H1 (cell line): ENCODE data around the gene ABHD10. TPM values are rescaled to one million over a fixed set of nuclear protein-coding genes. Genes with fewer than 3 reads are reported as not detected.

Experiments
- CTBP2 ChIP-seq: IDR thresholded peaks from 2 replicates; pipeline ENCODE4 v1.7.0; 2011; ENCODE audit warnings: borderline replicate concordance, mild to moderate bottlenecking, moderate library complexity, mixed read lengths, low read length; ENCODE audit not compliant: insufficient read depth, insufficient read length
- polyA plus RNA-seq, 7 experiments: library from polyadenylated mRNA; depleted of rRNA in 3 of 7; stranded (reverse) in 5 of 7; unstranded in 2 of 7; fragments of >200 nt in 5 of 7; fragments of 200-250 nt in 2 of 7; gene quantifications; 1 replicate in 5 of 7; 2 replicates in 1 of 7; 4 replicates in 1 of 7; pipeline versions ENCODE4 v1.2.1 to v1.2.3, GENCODE V29; 2011 to 2013; ENCODE audit warnings: missing spikeins in 2 of 7, mixed read lengths in 2 of 7
- total RNA-seq: library from RNA; stranded (reverse); fragmentation: NEBNext Ultra II Directional; extraction: Animal tissue kit (Norgen Biotek cat#: 25700); gene quantifications from 2 replicates; pipeline ENCODE4 v1.2.1, GENCODE V29; 2021

ABHD10 gene
- total and polyA plus RNA-seq, 2 of the 8 experiments (the other 6 are each of a cell fraction or from before 2014, with no cell fraction given): 10.9 to 24.6 TPM

DNA sequence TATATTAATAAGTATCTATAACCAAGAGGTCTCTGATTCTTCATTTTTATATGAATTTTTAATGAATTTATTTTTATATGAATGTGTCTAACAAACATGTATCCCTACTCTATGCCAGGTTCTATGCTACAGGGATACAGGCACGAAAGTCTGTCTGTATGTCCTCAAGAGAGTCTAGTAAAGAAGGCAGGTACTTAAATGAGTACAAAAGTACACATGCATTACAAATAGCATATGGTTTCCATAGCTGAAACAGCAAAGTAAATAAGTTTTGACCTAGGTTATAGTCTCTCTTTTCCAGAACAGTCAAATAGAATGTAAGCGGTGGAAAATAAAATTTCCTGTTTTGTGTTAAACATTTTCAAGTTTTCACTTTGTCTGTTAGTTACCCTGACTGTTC, 13.3 kb upstream of the ABHD10 start (continued):
- TF ChIP-seq CTBP2: no peak
